Fibroblast of the conjunctiva (primary cell): ENCODE data around the gene UBE2F.

ENCODE experiments used
- DNase-seq: peaks from one replicate; pipeline ENCODE4 v3.0.0-alpha.2; 2010; ENCODE audit warnings: low read depth

UBE2F gene

DNA sequence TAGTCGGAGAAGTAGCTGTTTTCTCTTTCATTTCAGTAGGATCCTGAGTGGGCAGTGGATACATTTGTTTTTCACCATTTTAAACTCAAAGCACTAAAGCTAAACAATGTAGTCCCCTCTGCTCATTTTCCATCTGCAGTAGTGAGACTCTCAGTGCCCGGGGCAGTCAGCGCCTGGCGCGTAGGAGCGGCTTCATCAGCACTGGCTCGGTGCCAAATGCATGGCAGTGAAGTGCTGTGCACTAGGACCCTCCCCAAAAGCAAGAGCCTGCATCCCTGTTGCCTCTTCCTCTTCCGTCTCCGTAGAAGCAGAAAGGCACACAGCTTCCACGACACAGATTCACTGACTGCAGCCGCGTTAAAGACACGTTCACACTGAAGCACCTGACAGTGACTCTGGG lies 114.3 kb downstream of the UBE2F start:
- no peak for DNase-seq

DNA sequence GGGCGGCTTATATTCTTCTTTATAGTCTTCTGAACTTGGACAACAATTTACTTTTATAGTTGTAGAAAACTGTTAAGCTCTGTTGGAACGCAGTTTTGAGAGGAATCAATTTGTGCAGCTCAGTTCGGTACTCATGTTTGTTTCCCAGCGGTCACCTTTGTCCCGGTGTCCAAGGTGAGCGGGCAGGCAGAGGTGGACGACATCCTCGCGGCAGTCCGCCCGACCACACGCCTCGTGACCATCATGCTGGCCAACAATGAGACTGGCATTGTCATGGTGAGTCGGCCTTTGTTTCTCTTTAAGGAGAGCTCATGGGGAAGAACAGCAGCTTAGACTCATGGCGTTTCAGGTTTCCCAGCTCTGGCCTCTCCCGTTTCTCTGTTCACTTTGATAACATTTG lies 114.7 kb downstream of the UBE2F start:
- no peak for DNase-seq

DNA sequence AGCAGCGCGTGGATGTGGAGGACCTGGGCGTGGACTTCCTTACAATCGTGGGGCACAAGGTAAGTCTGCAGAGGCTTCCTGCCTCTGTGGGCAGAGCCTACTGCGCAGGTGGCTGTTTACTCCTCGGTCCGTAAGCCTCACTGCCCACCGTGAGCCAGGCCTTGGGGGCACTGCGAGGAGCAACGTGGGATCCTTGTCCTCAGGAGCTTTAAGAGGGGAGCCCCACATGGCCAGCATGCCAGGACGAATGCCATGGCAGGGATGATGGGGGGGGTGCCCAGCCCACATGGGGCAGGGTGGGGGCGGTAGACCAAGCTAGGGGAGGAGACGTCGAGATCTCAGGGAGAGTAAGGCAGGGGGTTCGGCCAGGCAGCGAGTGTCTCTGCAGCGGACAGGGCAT lies 115.3 kb downstream of the UBE2F start:
- no peak for DNase-seq

DNA sequence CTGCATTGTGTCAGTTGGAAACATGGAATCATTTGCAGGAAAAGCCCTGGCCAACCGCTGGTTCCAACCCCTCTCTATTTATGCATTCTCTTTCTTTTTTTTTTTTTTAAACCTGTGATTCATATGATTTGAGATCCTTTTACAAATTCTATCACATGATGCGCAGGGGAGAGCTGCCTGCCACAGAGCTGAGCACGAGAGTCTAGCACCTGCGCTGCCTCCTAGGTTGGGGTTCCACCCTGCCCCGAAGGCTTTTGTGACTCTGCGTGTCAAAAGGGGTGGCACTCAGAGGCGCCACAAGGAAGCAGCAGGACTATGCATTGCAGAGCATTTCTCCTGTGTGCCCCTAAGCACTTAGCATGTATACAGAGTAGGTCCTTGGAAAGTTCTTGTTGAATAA lies 116.0 kb downstream of the UBE2F start:
- DNase-seq: no peak

DNA sequence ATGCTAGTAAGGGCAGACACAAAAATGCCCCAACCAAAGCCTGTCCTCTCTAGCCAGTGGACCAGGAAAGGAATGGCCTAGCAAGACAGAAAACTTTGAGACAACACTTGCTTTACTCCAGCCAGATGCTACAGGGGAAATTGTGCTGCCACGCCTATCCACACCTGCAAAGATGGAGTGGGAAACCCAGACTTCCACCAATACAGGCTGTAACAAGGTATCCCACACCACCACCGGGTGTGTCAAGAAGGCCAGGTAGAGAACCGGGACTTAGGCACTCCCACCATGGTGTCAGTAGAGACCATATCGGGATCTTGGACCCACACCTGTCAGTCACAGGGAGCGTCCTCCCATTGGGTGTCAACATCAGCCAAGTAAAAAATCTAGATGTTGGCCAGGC lies 117.1 kb downstream of the UBE2F start:
- no peak for DNase-seq

DNA sequence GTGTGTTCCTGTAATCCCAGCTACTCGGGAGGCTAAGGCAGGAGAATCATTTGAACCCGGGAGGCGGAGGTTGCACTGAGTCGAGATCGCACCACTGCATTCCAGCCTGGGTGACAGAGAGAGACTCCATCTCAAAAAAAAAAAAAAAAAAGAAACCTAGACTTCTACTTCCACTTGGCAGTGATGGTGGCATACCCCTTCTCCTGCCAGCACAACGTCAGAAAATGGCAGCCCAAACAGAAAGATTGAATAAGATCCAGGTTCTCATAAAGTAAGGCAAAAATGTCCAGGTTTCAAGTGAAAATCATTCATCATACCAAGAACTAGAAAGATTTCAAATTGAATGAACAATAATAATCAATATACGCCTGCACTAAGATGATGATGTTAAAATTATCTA lies 117.9 kb downstream of the UBE2F start:
- no peak for DNase-seq

DNA sequence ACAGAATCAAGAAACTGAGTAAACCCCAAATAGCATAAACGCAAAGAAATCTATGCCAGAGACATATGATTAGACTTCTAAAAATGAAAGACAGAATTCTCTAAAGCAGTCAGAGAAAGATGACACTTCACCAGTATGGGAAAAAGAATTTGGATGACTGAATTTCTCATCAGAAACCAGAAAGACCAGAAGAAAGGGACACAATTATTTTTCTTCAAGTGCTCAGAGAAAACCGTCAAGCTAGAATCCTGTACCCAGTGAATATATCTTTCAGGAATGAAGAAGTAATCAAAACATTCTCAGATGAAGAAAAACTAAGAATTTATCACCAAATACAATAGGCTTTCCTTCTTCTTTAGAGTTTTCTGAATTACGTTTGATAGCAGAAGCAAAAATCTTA lies 119.1 kb downstream of the UBE2F start:
- DNase-seq: no peak

DNA sequence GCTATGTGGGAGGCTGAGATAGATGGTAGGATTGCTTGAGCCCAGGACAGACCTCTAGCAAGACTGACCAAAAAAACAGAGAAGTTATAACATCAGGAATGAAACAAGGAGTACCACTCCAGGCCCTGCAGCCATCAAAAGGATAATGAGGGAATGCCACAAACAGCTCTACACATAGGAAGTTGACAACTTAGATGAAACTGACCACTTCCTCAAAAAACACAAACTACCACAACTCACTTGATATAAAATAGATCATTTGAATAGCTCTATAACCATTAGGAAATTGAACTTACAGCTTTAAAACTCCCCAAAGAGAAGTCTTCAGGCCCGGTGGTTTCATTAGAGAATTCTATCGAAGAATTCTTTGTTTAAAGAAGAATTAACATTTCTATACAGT lies 120.4 kb downstream of the UBE2F start:
- no peak for DNase-seq

DNA sequence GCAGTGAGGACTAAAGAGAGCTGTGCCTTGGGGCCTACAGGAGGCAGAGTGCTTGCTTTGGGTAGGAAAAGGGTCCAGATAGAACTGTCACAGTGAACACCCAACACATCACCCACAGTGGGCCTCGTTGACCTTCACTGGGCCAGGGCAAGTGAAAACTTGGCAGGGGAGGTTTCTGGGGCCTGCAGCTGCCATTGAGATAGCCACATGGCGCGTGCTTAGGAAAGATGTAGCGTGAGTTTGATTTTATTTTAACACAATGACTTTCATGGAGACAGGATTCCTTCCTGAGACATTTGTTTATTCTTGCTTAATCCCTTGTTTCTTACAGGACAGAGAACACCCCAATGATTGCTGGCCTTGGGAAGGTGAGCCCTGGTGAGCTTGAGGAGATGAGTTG lies 124.1 kb downstream of the UBE2F start:
- no peak for DNase-seq

DNA sequence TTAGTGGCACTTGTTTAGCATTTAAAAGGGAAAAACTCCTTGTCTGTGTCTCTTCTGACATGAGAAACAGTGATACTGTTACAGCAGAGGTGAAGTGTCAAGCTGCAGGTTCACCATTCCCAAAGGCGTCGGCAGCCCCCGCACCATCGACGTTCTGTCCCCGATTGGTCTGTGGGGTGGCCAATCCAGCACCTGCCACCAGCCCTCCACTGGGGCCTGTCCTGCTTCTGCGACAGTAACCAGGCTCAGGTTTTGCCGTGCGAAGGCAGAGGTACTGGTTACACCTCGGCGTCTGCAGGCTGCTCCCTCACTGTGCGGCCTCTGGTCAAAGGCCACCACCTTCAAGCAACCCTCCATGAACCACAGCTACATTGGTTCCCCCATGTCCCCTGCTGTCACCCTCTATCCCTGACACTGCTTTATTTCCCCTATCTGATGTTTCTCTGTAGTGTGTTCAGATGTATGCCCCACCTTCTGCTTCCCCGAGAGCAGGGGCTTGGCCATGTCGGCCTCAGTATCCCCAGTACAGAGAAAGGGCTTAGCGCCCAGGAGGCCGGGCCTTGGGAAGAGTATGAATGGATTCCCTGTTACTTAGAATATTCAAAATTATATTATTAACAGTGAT lies 124.7 kb downstream of the UBE2F start:
- no peak for DNase-seq
